Stimulated activated CD4-positive, alpha-beta T cell treated with anti-CD3 and anti-CD28 coated beads, Interleukin-1b, Interleukin-23, amount 100 ng/mL, for 48 hours (primary cell): ENCODE data around the gene STK36.

ENCODE experiments used
- DNase-seq: peaks from one replicate; pipeline ENCODE4 v3.0.0-alpha.2; 2020

Gene STK36

GRCh38 chr2:218721934-218722333, 50.0 kb downstream of the STK36 start:
- no peak for DNase-seq

- DNase-seq, result no peak
These were observed 50.5 kb downstream of the STK36 start for GRCh38 chr2:218722419-218722818.

- no peak for DNase-seq
These were observed 51.2 kb downstream of the STK36 start for GRCh38 chr2:218722876-218723785.

GRCh38 chr2:218726004-218726574, 54.2 kb downstream of the STK36 start:
- DNase-seq, result no peak

- DNase-seq, result no peak
These were observed 55.7 kb downstream of the STK36 start for GRCh38 chr2:218727502-218728165.

- DNase-seq, result no peak
These were observed 57.8 kb downstream of the STK36 start for GRCh38 chr2:218729640-218730039.

GRCh38 chr2:218732052-218732760, 60.3 kb downstream of the STK36 start:
- no peak for DNase-seq

- no peak for DNase-seq
These were observed 60.9 kb downstream of the STK36 start for GRCh38 chr2:218732761-218733158.

- peak; percentile 28 for DNase-seq
These were observed 61.5 kb downstream of the STK36 start for GRCh38 chr2:218733171-218734021.

GRCh38 chr2:218734190-218734975, 62.5 kb downstream of the STK36 start:
- no peak for DNase-seq

GRCh38 chr2:218736531-218736930, 64.6 kb downstream of the STK36 start:
- no peak for DNase-seq

- no peak for DNase-seq
These were observed 71.2 kb downstream of the STK36 start for GRCh38 chr2:218743068-218743467.

GRCh38 chr2:218744615-218745014, 72.7 kb downstream of the STK36 start:
- no peak for DNase-seq

- no peak for DNase-seq
These were observed 73.3 kb downstream of the STK36 start for GRCh38 chr2:218745160-218745558.

GRCh38 chr2:218745559-218746469, 73.9 kb downstream of the STK36 start:
- DNase-seq, result no peak

- no peak for DNase-seq
These were observed 74.5 kb downstream of the STK36 start for GRCh38 chr2:218746470-218746795.

GRCh38 chr2:218746960-218747359, 75.1 kb downstream of the STK36 start:
- DNase-seq, result no peak

- no peak for DNase-seq
These were observed 77.0 kb downstream of the STK36 start for GRCh38 chr2:218748741-218749441.
